ENCODE data around the gene SEMA4G. TPM values are rescaled to one million over a fixed set of nuclear protein-coding genes. Genes with fewer than 3 reads are reported as not detected.

The SEMA4G gene
- total RNA-seq, 1 experiment from 2014 or later = 8.5 TPM

GRCh38 chr10:100968062-100968736 lies 1.1 kb upstream of the SEMA4G start:
- H3K14ac ChIP-seq (ENCODE audit: insufficient read depth, low read length) = no peak overlapping the region
- H4K8ac ChIP-seq (replicated peaks; ENCODE audit: insufficient read length, low read depth, low read length) = no peak overlapping the region
- no peaks in the 10 kb centered on the region for H3K79me2 ChIP-seq (ENCODE audit: insufficient read depth, low read length)
- H3K23me2 ChIP-seq (ENCODE audit: insufficient read length, low read depth, low read length, poor library complexity, severe bottlenecking) = peaks cover 12% of the 10 kb centered on the region
- Mint-ChIP-seq H3K27me3 (ENCODE audit: low read depth) (peaks cover 7% of the 10 kb centered on the region), H3K4me3 (peak overlapping the region; percentile 66 to 84), H3K36me3 (ENCODE audit: insufficient read depth in 1 of 3, low read depth in 3 of 3) (peaks cover 0 to 2% (median 0%) of the 10 kb centered on the region in 3 experiments; a peak in 1 of 7 replicates), H3K4me1 (peaks cover 32 to 34% of the 10 kb centered on the region in 2 experiments), H3K9me3 (no peaks in the 10 kb centered on the region; a peak in 1 of 5 replicates), H3K27ac (no peak overlapping the region)
- no peak for TF ChIP-seq CTCF (conservative IDR thresholded peaks at IDR 0.05)
- no peak overlapping the region for H2BK120ac ChIP-seq (ENCODE audit: low read depth, low read length, poor library complexity, severe bottlenecking)
- H3K9ac ChIP-seq (ENCODE audit: extremely low read depth, insufficient read length, low read length) = no peak overlapping the region
- no peak overlapping the region for H2BK15ac ChIP-seq (ENCODE audit: low read depth, low read length)
- WGBS (ENCODE audit: extremely low coverage, insufficient read length, low lambda C conversion rate) = no CpG with 5 or more reads among the region's 2 CpGs
- H3T11ph ChIP-seq (ENCODE audit: low read length) = no peak overlapping the region
- H3K23ac ChIP-seq (ENCODE audit: insufficient read length, low read depth, low read length) = no peak overlapping the region
- no peak overlapping the region for H2BK12ac ChIP-seq (ENCODE audit: insufficient read length, low read depth, low read length)
- no peak overlapping the region for H3K4ac ChIP-seq (ENCODE audit: low read depth, low read length)
- peak overlapping the region; percentile 95 for H3K4me2 ChIP-seq (ENCODE audit: insufficient read depth, insufficient read length, low read length)
- no peaks in the 10 kb centered on the region for H3K79me1 ChIP-seq (ENCODE audit: insufficient read depth, low read depth, low read length, poor library complexity, severe bottlenecking)
- H2AK5ac ChIP-seq (ENCODE audit: insufficient read length, low read length) = no peak overlapping the region
- no peaks in the 10 kb centered on the region for H3K27me3 ChIP-seq (ENCODE audit: insufficient read depth, low read length)
- no peak overlapping the region for H3K27ac ChIP-seq (ENCODE audit: insufficient read length, low read depth, low read length)
- H3K18ac ChIP-seq (ENCODE audit: insufficient read length, low read depth, low read length) = no peak overlapping the region
- no peak for DNase-seq
- no peak overlapping the region for H2BK20ac ChIP-seq (ENCODE audit: low read depth, low read length, poor library complexity, severe bottlenecking)
- no peak overlapping the region for H4K5ac ChIP-seq (ENCODE audit: insufficient read length, low read depth, low read length)
- H3K9me3 ChIP-seq (ENCODE audit: control insufficient read depth, low read depth, low read length) = no peaks in the 10 kb centered on the region
- no peak overlapping the region for H2BK5ac ChIP-seq (ENCODE audit: insufficient read length, low read length)
- no peak overlapping the region for H4K91ac ChIP-seq (ENCODE audit: insufficient read length, low read depth, low read length)
- H4K20me1 ChIP-seq (ENCODE audit: control insufficient read depth, insufficient read depth, insufficient read length) = no peaks in the 10 kb centered on the region
- H3K56ac ChIP-seq (ENCODE audit: insufficient read length, low read depth, low read length) = no peak overlapping the region
- no peaks in the 10 kb centered on the region for H3K4me1 ChIP-seq (ENCODE audit: insufficient read depth, low read length)
- no peak overlapping the region for H2AFZ ChIP-seq (ENCODE audit: low read length)
